Measurements from ENCODE around the gene AGTR1.
"Not testable (repeated sequence)": the region's sequence is repeated elsewhere in the genome, so short reads cannot be mapped to it uniquely, and the experiment has no call there.

The AGTR1 gene

GRCh38 chr3:148751461-148751860, 53.8 kb downstream of the AGTR1 start:
- H3K4me3 ChIP-seq (ENCODE audit: low read depth, low read length) = no peak overlapping the region
- no peak for DNase-seq (ENCODE audit: low read depth)
- in situ Hi-C loops (cut with HindIII; ENCODE audit: low sequenced_read_pairs) = no loop called here
- TF ChIP-seq, protein P1, sequence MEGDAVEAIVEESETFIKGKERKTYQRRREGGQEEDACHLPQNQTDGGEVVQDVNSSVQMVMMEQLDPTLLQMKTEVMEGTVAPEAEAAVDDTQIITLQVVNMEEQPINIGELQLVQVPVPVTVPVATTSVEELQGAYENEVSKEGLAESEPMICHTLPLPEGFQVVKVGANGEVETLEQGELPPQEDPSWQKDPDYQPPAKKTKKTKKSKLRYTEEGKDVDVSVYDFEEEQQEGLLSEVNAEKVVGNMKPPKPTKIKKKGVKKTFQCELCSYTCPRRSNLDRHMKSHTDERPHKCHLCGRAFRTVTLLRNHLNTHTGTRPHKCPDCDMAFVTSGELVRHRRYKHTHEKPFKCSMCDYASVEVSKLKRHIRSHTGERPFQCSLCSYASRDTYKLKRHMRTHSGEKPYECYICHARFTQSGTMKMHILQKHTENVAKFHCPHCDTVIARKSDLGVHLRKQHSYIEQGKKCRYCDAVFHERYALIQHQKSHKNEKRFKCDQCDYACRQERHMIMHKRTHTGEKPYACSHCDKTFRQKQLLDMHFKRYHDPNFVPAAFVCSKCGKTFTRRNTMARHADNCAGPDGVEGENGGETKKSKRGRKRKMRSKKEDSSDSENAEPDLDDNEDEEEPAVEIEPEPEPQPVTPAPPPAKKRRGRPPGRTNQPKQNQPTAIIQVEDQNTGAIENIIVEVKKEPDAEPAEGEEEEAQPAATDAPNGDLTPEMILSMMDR (IDR thresholded peaks at IDR 0.05; ENCODE audit: low read depth, low read length, missing control alignments) = no peak

GRCh38 chr3:148753385-148753784, 55.7 kb downstream of the AGTR1 start:
- H3K4me3 ChIP-seq (ENCODE audit: low read depth, low read length); in situ Hi-C loops (cut with HindIII; ENCODE audit: low sequenced_read_pairs); DNase-seq (ENCODE audit: low read depth): not testable (repeated sequence)

DNA sequence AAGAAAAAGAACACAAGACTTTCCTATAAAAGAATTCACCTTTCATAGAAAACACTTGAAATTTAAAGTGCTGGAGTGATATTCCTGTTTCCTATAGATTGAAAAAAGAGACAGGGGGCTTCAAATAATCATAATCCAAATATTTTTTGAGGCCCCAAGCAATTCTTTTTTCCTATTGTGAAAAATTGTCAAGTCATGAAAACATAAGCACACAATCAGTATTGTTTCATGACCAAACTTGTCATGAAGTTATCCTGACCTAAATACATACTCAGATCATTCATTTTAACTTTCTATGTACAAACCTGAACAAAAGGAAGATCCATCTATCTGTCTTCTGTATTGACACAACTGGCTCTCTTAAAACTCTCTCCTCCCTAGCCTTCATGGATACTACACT, 57.9 kb downstream of the AGTR1 start:
- no peak for DNase-seq (ENCODE audit: low read depth)
- TF ChIP-seq, protein P1 (IDR thresholded peaks at IDR 0.05; ENCODE audit: low read depth, low read length, missing control alignments) = no peak
- H3K4me3 ChIP-seq (ENCODE audit: low read depth, low read length) = no peak overlapping the region
- in situ Hi-C loops (cut with HindIII; ENCODE audit: low sequenced_read_pairs) = no loop called here

GRCh38 chr3:148756311-148756710, 58.6 kb downstream of the AGTR1 start:
- no peak for DNase-seq (ENCODE audit: low read depth)
- H3K4me3 ChIP-seq (ENCODE audit: low read depth, low read length) = no peak overlapping the region
- TF ChIP-seq, protein P1 (IDR thresholded peaks at IDR 0.05; ENCODE audit: low read depth, low read length, missing control alignments) = no peak
- in situ Hi-C loops (cut with HindIII; ENCODE audit: low sequenced_read_pairs) = no loop called here

GRCh38 chr3:148757238-148758215, 59.8 kb downstream of the AGTR1 start:
- in situ Hi-C loops (cut with HindIII; ENCODE audit: low sequenced_read_pairs) = no loop called here
- DNase-seq (ENCODE audit: low read depth) = peak; percentile 65
- TF ChIP-seq, protein P1 (IDR thresholded peaks at IDR 0.05; ENCODE audit: low read depth, low read length, missing control alignments) = no peak
- H3K4me3 ChIP-seq (ENCODE audit: low read depth, low read length) = no peak overlapping the region

GRCh38 chr3:148758303-148758884, 60.7 kb downstream of the AGTR1 start:
- no peak for DNase-seq (ENCODE audit: low read depth)
- in situ Hi-C loops (cut with HindIII; ENCODE audit: low sequenced_read_pairs) = no loop called here
- no peak overlapping the region for H3K4me3 ChIP-seq (ENCODE audit: low read depth, low read length)
- TF ChIP-seq, protein P1 (IDR thresholded peaks at IDR 0.05; ENCODE audit: low read depth, low read length, missing control alignments) = no peak

- in situ Hi-C loops (cut with HindIII; ENCODE audit: low sequenced_read_pairs) = no loop called here
- DNase-seq (ENCODE audit: low read depth) = no peak
- H3K4me3 ChIP-seq (ENCODE audit: low read depth, low read length) = no peak overlapping the region
- TF ChIP-seq, protein P1 (IDR thresholded peaks at IDR 0.05; ENCODE audit: low read depth, low read length, missing control alignments) = no peak
These were observed 61.7 kb downstream of the AGTR1 start for GRCh38 chr3:148759430-148759829.
